Measurements from ENCODE around the gene CUL7. TPM values are rescaled to one million over a fixed set of nuclear protein-coding genes. Genes with fewer than 3 reads are reported as not detected.

Gene CUL7
- total and polyA plus RNA-seq, 9 donors: 9.3 to 29.1 (median 21.6) TPM

DNA sequence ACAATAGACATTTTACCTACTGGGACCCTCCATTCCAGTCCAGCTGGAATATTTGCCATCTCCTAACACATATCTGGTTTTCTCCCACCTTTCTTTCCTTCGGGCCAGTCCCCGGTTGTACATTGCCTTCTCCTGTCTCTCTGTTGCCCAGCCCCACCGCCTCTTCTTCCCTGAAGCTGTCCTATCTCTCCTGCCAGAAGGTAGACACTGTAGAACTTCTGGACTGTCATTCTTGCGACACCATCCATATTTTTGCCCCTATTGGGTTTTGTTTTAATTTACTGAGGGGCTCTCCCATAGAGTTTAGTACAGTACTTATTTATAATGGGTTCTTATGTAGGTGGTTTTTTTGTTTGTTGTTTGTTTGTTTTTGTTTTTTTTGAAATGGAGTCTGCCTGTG is 27.4 kb upstream of the CUL7 start:
- Histone ChIP-seq H3K9me3 (no peaks in the 10 kb centered on the region), H3K27ac (no peak overlapping the region), H3K27me3 (no peaks in the 10 kb centered on the region), H3K4me3 (no peak overlapping the region), H3K4me1 (ENCODE audit: insufficient read depth) (peaks cover 18% of the 10 kb centered on the region), H3K36me3 (no peaks in the 10 kb centered on the region)
- DNase-seq: peak in 1 of 5 donors; percentile 22
- intact Hi-C loops (cut with DNase I): no loop called here
- no peak for TF ChIP-seq EP300 (IDR thresholded peaks at IDR 0.05)
- TF ChIP-seq POLR2A (IDR thresholded peaks at IDR 0.05): no peak
- TF ChIP-seq, protein P1, sequence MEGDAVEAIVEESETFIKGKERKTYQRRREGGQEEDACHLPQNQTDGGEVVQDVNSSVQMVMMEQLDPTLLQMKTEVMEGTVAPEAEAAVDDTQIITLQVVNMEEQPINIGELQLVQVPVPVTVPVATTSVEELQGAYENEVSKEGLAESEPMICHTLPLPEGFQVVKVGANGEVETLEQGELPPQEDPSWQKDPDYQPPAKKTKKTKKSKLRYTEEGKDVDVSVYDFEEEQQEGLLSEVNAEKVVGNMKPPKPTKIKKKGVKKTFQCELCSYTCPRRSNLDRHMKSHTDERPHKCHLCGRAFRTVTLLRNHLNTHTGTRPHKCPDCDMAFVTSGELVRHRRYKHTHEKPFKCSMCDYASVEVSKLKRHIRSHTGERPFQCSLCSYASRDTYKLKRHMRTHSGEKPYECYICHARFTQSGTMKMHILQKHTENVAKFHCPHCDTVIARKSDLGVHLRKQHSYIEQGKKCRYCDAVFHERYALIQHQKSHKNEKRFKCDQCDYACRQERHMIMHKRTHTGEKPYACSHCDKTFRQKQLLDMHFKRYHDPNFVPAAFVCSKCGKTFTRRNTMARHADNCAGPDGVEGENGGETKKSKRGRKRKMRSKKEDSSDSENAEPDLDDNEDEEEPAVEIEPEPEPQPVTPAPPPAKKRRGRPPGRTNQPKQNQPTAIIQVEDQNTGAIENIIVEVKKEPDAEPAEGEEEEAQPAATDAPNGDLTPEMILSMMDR (IDR thresholded peaks at IDR 0.05): no peak
- 80 to 88% (median 87%) methylated on average over 4 of the region's 4 CpGs for WGBS, 3 donors

DNA sequence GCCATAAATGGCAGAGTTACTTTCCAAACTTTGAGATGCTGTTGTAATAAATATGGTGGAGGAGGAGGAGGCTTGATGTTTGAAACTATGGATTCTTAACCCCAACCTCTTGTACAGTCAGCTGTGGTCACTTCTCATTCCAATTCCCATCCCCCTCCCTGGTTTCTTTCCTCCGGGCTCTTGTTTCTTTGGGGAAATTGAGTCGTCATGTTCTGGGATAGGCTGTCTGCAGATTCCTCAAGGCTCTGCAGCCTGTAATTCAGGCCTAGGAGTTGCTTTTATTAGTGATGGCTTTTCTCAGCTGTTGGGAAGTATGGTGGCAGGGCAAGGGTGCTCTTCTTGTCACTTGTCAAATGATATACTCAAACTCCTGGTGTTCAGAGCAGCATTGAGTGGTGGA is 25.0 kb upstream of the CUL7 start:
- peaks cover 23% of the 10 kb centered on the region for H3K4me1 ChIP-seq (ENCODE audit: insufficient read depth)
- no peaks in the 10 kb centered on the region for H3K27me3 ChIP-seq
- no peaks in the 10 kb centered on the region for H3K36me3 ChIP-seq
- DNase-seq: no peak
- intact Hi-C loops (cut with DNase I): loop anchor here in 2 of 4 donors (5.0 to 10.0 kb wide), 2 partner anchors 44 to 46 kb away; no protein-coding TSS in a partner anchor
- no peak overlapping the region for H3K27ac ChIP-seq
- H3K9me3 ChIP-seq: no peaks in the 10 kb centered on the region
- no peak overlapping the region for H3K4me3 ChIP-seq
- 44 to 51% (median 50%) methylated on average over 2 of the region's 2 CpGs for WGBS, 3 donors
- TF ChIP-seq POLR2A (IDR thresholded peaks at IDR 0.05): no peak
- TF ChIP-seq, protein P1 (IDR thresholded peaks at IDR 0.05): no peak
- TF ChIP-seq EP300 (IDR thresholded peaks at IDR 0.05): no peak

DNA sequence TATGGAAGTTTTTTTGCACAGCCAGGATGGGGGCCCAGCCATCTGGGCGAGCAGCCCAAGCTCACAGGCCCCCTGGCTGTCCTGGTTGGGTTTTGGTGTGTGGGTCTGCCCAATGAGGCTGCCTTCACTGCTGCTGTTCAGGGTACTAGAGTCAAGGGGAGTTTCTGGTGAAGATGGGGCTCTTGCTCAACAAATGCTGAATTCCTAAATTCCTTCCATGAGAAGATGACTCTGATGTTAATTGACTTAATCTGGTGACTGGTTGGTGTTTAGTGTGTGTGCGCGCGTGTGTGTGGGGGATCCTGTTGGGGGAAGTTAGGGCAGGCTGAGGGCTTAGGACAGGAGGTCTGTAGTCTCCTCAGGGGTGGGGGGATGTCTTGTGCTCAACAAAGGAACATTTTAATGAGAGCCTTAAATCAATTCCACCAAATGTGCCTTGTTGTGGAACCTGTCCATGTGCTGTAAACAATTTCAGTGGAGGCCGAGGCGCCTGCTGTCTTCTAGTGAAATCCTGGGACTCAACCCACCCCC is 24.4 kb upstream of the CUL7 start:
- no peak for TF ChIP-seq POLR2A (IDR thresholded peaks at IDR 0.05)
- TF ChIP-seq, protein P1 (IDR thresholded peaks at IDR 0.05): no peak
- no peak for TF ChIP-seq EP300 (IDR thresholded peaks at IDR 0.05)
- intact Hi-C loops (cut with DNase I): loop anchor here in 2 of 4 donors (5.0 to 10.0 kb wide), 2 partner anchors 44 to 47 kb away; no protein-coding TSS in a partner anchor
- H3K4me3 ChIP-seq: peak overlapping the region; percentile 68

DNA sequence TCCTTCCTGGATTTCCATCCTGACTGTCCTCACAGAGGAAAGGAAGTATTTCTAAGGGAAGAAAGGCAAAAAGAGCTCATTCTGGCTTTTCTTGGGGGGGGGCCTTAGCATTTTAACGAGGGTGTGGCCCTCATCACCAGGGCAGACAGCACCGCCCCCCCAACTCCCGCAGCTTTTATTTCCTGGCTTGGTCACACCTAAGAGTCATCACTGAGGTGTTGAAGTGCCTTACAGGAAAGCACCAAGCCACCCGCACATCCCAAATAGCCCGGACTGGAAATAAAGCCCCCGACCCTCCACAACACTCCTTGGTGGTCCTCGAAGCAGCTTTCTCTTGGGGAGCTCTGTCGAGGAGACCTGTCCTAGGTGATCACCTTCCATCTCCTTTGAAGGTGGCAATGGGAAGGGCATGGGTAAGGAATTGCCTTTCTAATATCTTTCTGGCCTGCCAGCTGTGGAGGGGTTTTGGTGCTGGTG is 23.7 kb upstream of the CUL7 start:
- Histone ChIP-seq H3K9me3 (no peaks in the 10 kb centered on the region), H3K27me3 (no peaks in the 10 kb centered on the region), H3K4me1 (ENCODE audit: insufficient read depth) (peaks cover 17% of the 10 kb centered on the region), H3K36me3 (no peaks in the 10 kb centered on the region), H3K4me3 (peak overlapping the region; percentile 68), H3K27ac (peak overlapping the region in 1 of 2 donors; percentile 66)
- DNase-seq: no peak
- intact Hi-C loops (cut with DNase I): loop anchor here in 2 of 4 donors (5.0 to 10.0 kb wide), 2 partner anchors 45 to 47 kb away; no protein-coding TSS in a partner anchor
- TF ChIP-seq POLR2A (IDR thresholded peaks at IDR 0.05): no peak
- WGBS, 3 donors: 5 to 11% (median 10%) methylated on average over 8 of the region's 8 CpGs

More for the DNA sequence above, 24.4 kb upstream of the CUL7 start:
- Histone ChIP-seq H3K36me3 (no peaks in the 10 kb centered on the region), H3K9me3 (no peaks in the 10 kb centered on the region), H3K27me3 (no peaks in the 10 kb centered on the region), H3K27ac (no peak overlapping the region), H3K4me1 (ENCODE audit: insufficient read depth) (peaks cover 18% of the 10 kb centered on the region)
- no peak for DNase-seq
- 43 to 51% (median 49%) methylated on average over 6 of the region's 6 CpGs for WGBS, 3 donors
